IPS-20b (cell line): ENCODE results near the gene ABHD1.
"Not testable (repeated sequence)": the region's sequence is repeated elsewhere in the genome, so short reads cannot be mapped to it uniquely, and the experiment has no call there.

Experiments
- H3K27ac ChIP-seq: one replicate; pipeline ENCODE4 v1.5.1; 2013; ENCODE audit warnings: low read length
- H3K27me3 ChIP-seq: 2 replicates; pipeline ENCODE4 v1.6.1; 2013; ENCODE audit warnings: mild to moderate bottlenecking, low read length, inconsistent platforms; ENCODE audit not compliant: insufficient read depth
- H3K36me3 ChIP-seq: 2 replicates; pipeline ENCODE4 v1.6.1; 2013; ENCODE audit warnings: low read depth, mild to moderate bottlenecking, inconsistent platforms, low read length, moderate library complexity; ENCODE audit not compliant: insufficient read depth
- H3K4me1 ChIP-seq: 2 replicates; pipeline ENCODE4 v1.6.1; 2013; ENCODE audit warnings: mild to moderate bottlenecking, control low read depth, inconsistent platforms, low read length, moderate library complexity; ENCODE audit not compliant: insufficient read depth
- H3K4me3 ChIP-seq: 2 replicates; pipeline ENCODE4 v1.5.1; 2013; ENCODE audit warnings: mild to moderate bottlenecking, low read length, inconsistent platforms
- H3K9ac ChIP-seq: 2 replicates; pipeline ENCODE4 v1.6.1; 2013; ENCODE audit warnings: low read depth, mild to moderate bottlenecking, inconsistent platforms, low read length, moderate library complexity
- H3K9me3 ChIP-seq: 2 replicates; pipeline ENCODE4 v1.6.1; 2013; ENCODE audit warnings: mild to moderate bottlenecking, low read depth, low read length, inconsistent platforms; ENCODE audit not compliant: insufficient read depth

The ABHD1 gene

GRCh38 chr2:27099334-27099955 is 24.2 kb upstream of the ABHD1 start:
- H3K4me1 ChIP-seq: no peaks in the 10 kb centered on the region
- H3K9ac ChIP-seq: no peak overlapping the region
- no peaks in the 10 kb centered on the region for H3K27me3 ChIP-seq
- no peaks in the 10 kb centered on the region for H3K36me3 ChIP-seq
- no peak overlapping the region for H3K27ac ChIP-seq
- H3K9me3 ChIP-seq: no peaks in the 10 kb centered on the region
- H3K4me3 ChIP-seq: no peak overlapping the region

GRCh38 chr2:27100036-27100435 is 23.6 kb upstream of the ABHD1 start:
- H3K4me3 ChIP-seq: no peak overlapping the region
- no peaks in the 10 kb centered on the region for H3K4me1 ChIP-seq
- H3K9me3 ChIP-seq: no peaks in the 10 kb centered on the region
- H3K27me3 ChIP-seq: no peaks in the 10 kb centered on the region
- no peak overlapping the region for H3K9ac ChIP-seq
- H3K27ac ChIP-seq: no peak overlapping the region
- no peaks in the 10 kb centered on the region for H3K36me3 ChIP-seq

GRCh38 chr2:27102329-27102728 is 21.3 kb upstream of the ABHD1 start:
- Histone ChIP-seq H3K27me3 (no peaks in the 10 kb centered on the region), H3K9ac (no peak overlapping the region), H3K36me3 (no peaks in the 10 kb centered on the region)

GRCh38 chr2:27105981-27106380 is 17.6 kb upstream of the ABHD1 start:
- Histone ChIP-seq H3K9me3 (no peaks in the 10 kb centered on the region), H3K4me3 (no peak overlapping the region), H3K27me3 (no peaks in the 10 kb centered on the region), H3K27ac (no peak overlapping the region), H3K36me3 (no peaks in the 10 kb centered on the region), H3K9ac (no peak overlapping the region), H3K4me1 (no peaks in the 10 kb centered on the region)

More at GRCh38 chr2:27102329-27102728, 21.3 kb upstream of the ABHD1 start:
- Histone ChIP-seq H3K4me3 (no peak overlapping the region), H3K9me3 (no peaks in the 10 kb centered on the region), H3K27ac (no peak overlapping the region), H3K4me1 (no peaks in the 10 kb centered on the region)

GRCh38 chr2:27108221-27108620 is 15.4 kb upstream of the ABHD1 start:
- H3K9me3 ChIP-seq: no peaks in the 10 kb centered on the region
- H3K4me1 ChIP-seq: no peaks in the 10 kb centered on the region
- no peak overlapping the region for H3K4me3 ChIP-seq
- H3K27me3 ChIP-seq: no peaks in the 10 kb centered on the region
- H3K36me3 ChIP-seq: no peaks in the 10 kb centered on the region
- H3K9ac ChIP-seq: no peak overlapping the region
- no peak overlapping the region for H3K27ac ChIP-seq

GRCh38 chr2:27109083-27109482 is 14.5 kb upstream of the ABHD1 start:
- H3K9me3 ChIP-seq: no peaks in the 10 kb centered on the region
- H3K9ac ChIP-seq: no peak overlapping the region
- H3K27me3 ChIP-seq: no peaks in the 10 kb centered on the region
- H3K36me3 ChIP-seq: no peaks in the 10 kb centered on the region
- H3K4me3 ChIP-seq: no peak overlapping the region
- H3K4me1 ChIP-seq: no peaks in the 10 kb centered on the region
- H3K27ac ChIP-seq: no peak overlapping the region

- not testable (repeated sequence) for H3K27ac ChIP-seq, H3K27me3 ChIP-seq, H3K9me3 ChIP-seq, H3K36me3 ChIP-seq, H3K4me3 ChIP-seq, H3K9ac ChIP-seq, H3K4me1 ChIP-seq
These were observed 12.8 kb upstream of the ABHD1 start for GRCh38 chr2:27110603-27111352.

- not testable (repeated sequence) for H3K9me3 ChIP-seq
These were observed 12.1 kb upstream of the ABHD1 start for GRCh38 chr2:27111392-27112078.

GRCh38 chr2:27115519-27115918 is 8.1 kb upstream of the ABHD1 start:
- H3K36me3 ChIP-seq: no peaks in the 10 kb centered on the region
- no peak overlapping the region for H3K27ac ChIP-seq
- no peak overlapping the region for H3K4me3 ChIP-seq
- no peak overlapping the region for H3K9ac ChIP-seq
- H3K27me3 ChIP-seq: peaks cover 45% of the 10 kb centered on the region
- H3K9me3 ChIP-seq: no peaks in the 10 kb centered on the region; the same call in 1 of the 2 replicates
- H3K4me1 ChIP-seq: no peaks in the 10 kb centered on the region; the same call in 1 of the 2 replicates

More at GRCh38 chr2:27111392-27112078, 12.1 kb upstream of the ABHD1 start:
- H3K36me3 ChIP-seq, H3K27ac ChIP-seq, H3K27me3 ChIP-seq, H3K9ac ChIP-seq, H3K4me3 ChIP-seq, H3K4me1 ChIP-seq: not testable (repeated sequence)

GRCh38 chr2:27117995-27118524 is 5.6 kb upstream of the ABHD1 start:
- Histone ChIP-seq H3K4me3 (peak overlapping the region; percentile 72), H3K27ac (no peak overlapping the region), H3K36me3 (no peaks in the 10 kb centered on the region), H3K4me1 (no peaks in the 10 kb centered on the region; the same call in 1 of the 2 replicates), H3K9me3 (no peaks in the 10 kb centered on the region; the same call in 1 of the 2 replicates), H3K9ac (no peak overlapping the region), H3K27me3 (peaks cover 71% of the 10 kb centered on the region)

GRCh38 chr2:27118525-27119329 is 4.9 kb upstream of the ABHD1 start, which contains the start of gene CGREF1:
Gene CGREF1 (minus strand): TSS chr2:27119128. CDS start chr2:27104366, 14,762 bp downstream.
- no peak within 1 kb of the TSS for H3K27ac ChIP-seq
- H3K9me3 ChIP-seq: no peaks in the 10 kb centered on the region; the same call in 1 of the 2 replicates
- H3K9ac ChIP-seq: peak within 1 kb of the TSS; percentile 30; the same call in 1 of the 2 replicates
- H3K36me3 ChIP-seq: no peaks in the 10 kb centered on the region
- H3K4me3 ChIP-seq: peak within 1 kb of the TSS; percentile 72
- no peaks in the 10 kb centered on the region; the same call in 1 of the 2 replicates for H3K4me1 ChIP-seq
- H3K27me3 ChIP-seq: peaks cover 76% of the 10 kb centered on the region
